DMS53 (cell line): Measurements from ENCODE around the gene CSF1R.
A peak's percentile ranks its signal among the peaks of the same experiment; 100 is the strongest.

Experiments used
- DNase-seq: peaks from one replicate; lab custom pipeline; 2025; lab: John Stamatoyannopoulos, UW

CSF1R gene

GRCh38 chr5:150085950-150086715 lies at the start of gene CSF1R:
Gene CSF1R (minus strand): TSS chr5:150086554. CDS start chr5:150086427, 127 bp downstream.
- no peak for DNase-seq

GRCh38 chr5:150135557-150136304 lies 49.4 kb upstream of the CSF1R start:
- DNase-seq, result no peak

GRCh38 chr5:150134198-150134588 lies 47.8 kb upstream of the CSF1R start:
- no peak for DNase-seq

- DNase-seq, result no peak
Observed at GRCh38 chr5:150133581-150134197, 47.3 kb upstream of the CSF1R start.

GRCh38 chr5:150132740-150133139 lies 46.4 kb upstream of the CSF1R start:
- DNase-seq, result no peak

- no peak for DNase-seq
Observed at GRCh38 chr5:150131978-150132694, 45.8 kb upstream of the CSF1R start.

GRCh38 chr5:150131461-150131860 lies 45.1 kb upstream of the CSF1R start:
- no peak for DNase-seq

- no peak for DNase-seq
Observed at GRCh38 chr5:150130493-150130922, 44.2 kb upstream of the CSF1R start.

GRCh38 chr5:150129813-150130492 lies 43.6 kb upstream of the CSF1R start:
- DNase-seq, result peak; percentile 85

GRCh38 chr5:150129454-150129812 lies 43.1 kb upstream of the CSF1R start:
- DNase-seq, result no peak

GRCh38 chr5:150126921-150127265 lies 40.5 kb upstream of the CSF1R start:
- DNase-seq, result no peak

GRCh38 chr5:150126199-150126920 lies 40.0 kb upstream of the CSF1R start:
- DNase-seq, result no peak

GRCh38 chr5:150125334-150125733 lies 39.0 kb upstream of the CSF1R start:
- DNase-seq, result no peak

GRCh38 chr5:150124596-150124995 lies 38.2 kb upstream of the CSF1R start:
- DNase-seq, result no peak

GRCh38 chr5:150124111-150124557 lies 37.8 kb upstream of the CSF1R start:
- no peak for DNase-seq

GRCh38 chr5:150123542-150123941 lies 37.2 kb upstream of the CSF1R start:
- no peak for DNase-seq

GRCh38 chr5:150122536-150123481 lies 36.5 kb upstream of the CSF1R start:
- no peak for DNase-seq

GRCh38 chr5:150122158-150122510 lies 35.8 kb upstream of the CSF1R start:
- DNase-seq, result peak; percentile 54

- DNase-seq, result no peak
Observed at GRCh38 chr5:150121448-150122157, 35.2 kb upstream of the CSF1R start.
